HCT116 (cell line): ENCODE data around the gene CACNB2. TPM values are rescaled to one million over a fixed set of nuclear protein-coding genes. Genes with fewer than 3 reads are reported as not detected.

Experiments used
- ATAC-seq: fragments of 200-7000 bp; cut with Tn5 transposase; 2 replicates; pipeline ENCODE4 v1.9.1; 2020; ENCODE audit warnings: mild to moderate bottlenecking, moderate library complexity
- BruUV-seq: library from RNA; stranded (reverse); fragments of 400-500 nt; replicated peaks from 2 replicates; lab custom pipeline; 2021; lab: Mats Ljungman, UMichigan
- CTCF ChIA-PET: fragments of 300-600 bp; sonication (Branson Sonifier 250); formaldehyde crosslinking; loops from one replicate; lab custom pipeline; 2021; ENCODE audit warnings: antibody characterized with exemption; lab: Charles Lee
- POLR2A ChIA-PET: fragments of 300-600, 350-600 bp; sonication (Branson Sonifier 250); formaldehyde crosslinking; loops from one replicate; lab custom pipeline; 2021; ENCODE audit warnings: antibody characterized with exemption; lab: Charles Lee
- RAD21 ChIA-PET, 2 experiments: fragments of 300-600 bp; sonication (Branson Sonifier 250); formaldehyde crosslinking; loops; one replicate each; lab custom pipeline; 2023; ENCODE audit warnings: low total read pairs in 2 of 2; ENCODE audit not compliant: uncharacterized antibody in 2 of 2, unreplicated experiment in 2 of 2, low non-redundant PET in 1 of 2; lab: Charles Lee
- DNase-seq: peaks from one replicate; pipeline ENCODE4 v3.0.0-alpha.2; 2010; ENCODE audit warnings: low read depth, low spot score
- H2AFZ ChIP-seq: fragments of 200-600 bp; shearing (Covaris generic), sonication (generic); 2 replicates; pipeline ENCODE4 v1.6.1; 2017; ENCODE audit warnings: low read depth, mixed run types, mixed read lengths, antibody characterized with exemption, low read length; ENCODE audit not compliant: poor library complexity, severe bottlenecking
- H3K27ac ChIP-seq: 2 replicates; pipeline ENCODE4 v1.5.1; 2012; ENCODE audit warnings: low read depth, low read length
- H3K27me3 ChIP-seq: fragments of 200-600 bp; sonication (generic); 2 replicates; pipeline ENCODE4 v1.6.1; 2016; ENCODE audit warnings: mixed run types, low read length, mixed read lengths; ENCODE audit not compliant: insufficient read depth
- H3K36me3 ChIP-seq, 2 experiments: fragments of 200-500 bp in 1 of 2; fragments of 200-600 bp in 1 of 2; sonication (Bioruptor generic) in 1 of 2; sonication (generic) in 1 of 2; 2 replicates each; pipeline versions ENCODE4 v1.5.1 to v1.6.1; 2014 to 2016; ENCODE audit warnings: low read length in 2 of 2, inconsistent platforms in 1 of 2, mixed read lengths in 1 of 2, mixed run types in 1 of 2; ENCODE audit not compliant: insufficient read depth in 2 of 2, control insufficient read depth in 1 of 2
- H3K4me1 ChIP-seq, 2 experiments: fragments of 200-600 bp in 1 of 2; sonication (generic) in 1 of 2; 2 replicates each; pipeline versions ENCODE4 v1.5.1 to v1.6.1; 2012 to 2017; ENCODE audit warnings: low read length in 2 of 2, inconsistent platforms in 1 of 2, mild to moderate bottlenecking in 1 of 2, mixed read lengths in 1 of 2, mixed run types in 1 of 2, moderate library complexity in 1 of 2; ENCODE audit not compliant: insufficient read depth in 2 of 2, control insufficient read depth in 1 of 2
- H3K4me2 ChIP-seq: fragments of 200-600 bp; sonication (generic); 2 replicates; pipeline ENCODE4 v1.6.1; 2017; ENCODE audit warnings: mixed run types, low read length, mixed read lengths
- H3K4me3 ChIP-seq, 2 experiments: fragments of 200-600 bp in 1 of 2; sonication (generic) in 1 of 2; replicated peaks in 1 of 2; 2 replicates each; pipeline ENCODE4 v1.5.1; 2011 to 2016; ENCODE audit warnings: low read length in 2 of 2, control low read depth in 1 of 2, low read depth in 1 of 2, mild to moderate bottlenecking in 1 of 2, mixed read lengths in 1 of 2, mixed run types in 1 of 2
- H3K79me2 ChIP-seq: fragments of 200-600 bp; sonication (generic); 2 replicates; pipeline ENCODE4 v1.6.1; 2017; ENCODE audit warnings: mild to moderate bottlenecking, mixed run types, low read length, moderate library complexity, mixed read lengths; ENCODE audit not compliant: insufficient read depth
- H3K9ac ChIP-seq: fragments of 200-600 bp; sonication (generic); 2 replicates; pipeline ENCODE4 v1.6.1; 2016; ENCODE audit warnings: low read length, mixed read lengths
- H3K9me2 ChIP-seq: fragments of 200-600 bp; sonication (generic), shearing (Covaris generic); 2 replicates; pipeline ENCODE4 v1.6.1; 2017; ENCODE audit warnings: mixed run types, mild to moderate bottlenecking, moderate library complexity; ENCODE audit not compliant: insufficient read depth
- H3K9me3 ChIP-seq, 2 experiments: fragments of 200-500 bp in 1 of 2; fragments of 200-600 bp in 1 of 2; sonication (Bioruptor generic) in 1 of 2; sonication (generic) in 1 of 2; 2 replicates each; pipeline ENCODE4 v1.6.1; 2014 to 2017; ENCODE audit warnings: low read length in 2 of 2, mixed read lengths in 2 of 2, inconsistent platforms in 1 of 2, low read depth in 1 of 2, mild to moderate bottlenecking in 1 of 2, mixed run types in 1 of 2, moderate library complexity in 1 of 2; ENCODE audit not compliant: control insufficient read depth in 1 of 2, insufficient read depth in 1 of 2
- H4K20me1 ChIP-seq: fragments of 200-600 bp; sonication (generic), shearing (Covaris generic); 2 replicates; pipeline ENCODE4 v1.6.1; 2017; ENCODE audit warnings: mixed run types, mild to moderate bottlenecking, moderate library complexity; ENCODE audit not compliant: insufficient read depth
- ATF3 ChIP-seq: IDR thresholded peaks from 2 replicates; pipeline ENCODE4 v1.6.1; 2012
- CBX3 ChIP-seq: IDR thresholded peaks from 2 replicates; pipeline ENCODE4 v1.6.1; 2012; ENCODE audit warnings: low read depth
- CEBPB ChIP-seq: IDR thresholded peaks from 2 replicates; pipeline ENCODE4 v1.6.1; 2012; ENCODE audit warnings: low read depth
- EGR1 ChIP-seq: IDR thresholded peaks from 2 replicates; pipeline ENCODE4 v1.6.1; 2012; ENCODE audit warnings: low read depth
- ELF1 ChIP-seq: IDR thresholded peaks from 2 replicates; pipeline ENCODE4 v1.6.1; 2012; ENCODE audit warnings: low read depth, borderline replicate concordance
- EZH2 ChIP-seq: fragments of 200-600 bp; sonication (generic); IDR thresholded peaks from 2 replicates; pipeline ENCODE4 v1.6.1; 2017; ENCODE audit warnings: antibody characterized with exemption, mixed run types
- FOSL1 ChIP-seq: IDR thresholded peaks from 2 replicates; pipeline ENCODE4 v1.6.1; 2012; ENCODE audit warnings: low read depth
- POLR2A ChIP-seq: IDR thresholded peaks from 2 replicates; pipeline ENCODE4 v1.7.0; 2011; ENCODE audit warnings: borderline replicate concordance; ENCODE audit not compliant: insufficient read depth, insufficient read length; ENCODE audit errors: extremely low read depth
- POLR2AphosphoS5 ChIP-seq: IDR thresholded peaks from 2 replicates; pipeline ENCODE4 v1.6.1; 2011; ENCODE audit warnings: mild to moderate bottlenecking, low read depth, low read length, moderate library complexity
- RAD21 ChIP-seq: IDR thresholded peaks from 2 replicates; pipeline ENCODE4 v1.6.1; 2012; ENCODE audit warnings: low read depth, mild to moderate bottlenecking
- REST ChIP-seq: IDR thresholded peaks from 2 replicates; pipeline ENCODE4 v1.6.1; 2012; ENCODE audit warnings: low read depth
- SP1 ChIP-seq: IDR thresholded peaks from 2 replicates; pipeline ENCODE4 v1.6.1; 2012; ENCODE audit warnings: low read depth
- SRF ChIP-seq: IDR thresholded peaks from 2 replicates; pipeline ENCODE4 v1.6.1; 2012; ENCODE audit warnings: low read depth
- TCF7L2 ChIP-seq: IDR thresholded peaks from 2 replicates; pipeline ENCODE4 v1.7.0; 2011; ENCODE audit warnings: borderline replicate concordance, inconsistent platforms; ENCODE audit not compliant: insufficient read depth, insufficient read length; ENCODE audit errors: extremely low read depth
- YY1 ChIP-seq: IDR thresholded peaks from 2 replicates; pipeline ENCODE4 v1.6.1; 2011; ENCODE audit warnings: low read length, low read depth, moderate library complexity, mild to moderate bottlenecking; ENCODE audit not compliant: insufficient replicate concordance; ENCODE audit errors: extremely low read depth
- ZBTB33 ChIP-seq: IDR thresholded peaks from 2 replicates; pipeline ENCODE4 v1.6.1; 2011; ENCODE audit warnings: mild to moderate bottlenecking, low read length, moderate library complexity; ENCODE audit not compliant: insufficient replicate concordance; ENCODE audit errors: extremely low read depth
- ZFX ChIP-seq: fragments of 450-650 bp; IDR thresholded peaks from 2 replicates; pipeline ENCODE4 v1.6.1; 2017
- intact Hi-C: fragments of 100-400 bp; cut with micrococcal nuclease; formaldehyde crosslinking; loops from 2 replicates; pipeline ENCODE4 v1.10.0; 2022
- total RNA-seq: library from RNA; stranded (reverse); gene quantifications from one replicate; pipeline ENCODE4 v1.2.1, GENCODE V29; 2021; ENCODE audit not compliant: unreplicated experiment
- TF ChIP-seq, protein P1 (sequence below): IDR thresholded peaks from 2 replicates; pipeline ENCODE4 v1.6.1; 2012
- TF ChIP-seq, protein P2 (sequence below), 3 experiments: fragments of 200-600 bp in 1 of 3; sonication (generic) in 1 of 3; IDR thresholded peaks in 2 of 3; conservative IDR thresholded peaks in 1 of 3; 2 replicates each; pipeline ENCODE4 v1.5.1; 2012 to 2017; ENCODE audit warnings: low read depth in 2 of 3, low read length in 2 of 3, antibody characterized with exemption in 1 of 3, borderline replicate concordance in 1 of 3, control low read depth in 1 of 3, mild to moderate bottlenecking in 1 of 3, mixed read lengths in 1 of 3, mixed run types in 1 of 3, moderate library complexity in 1 of 3; ENCODE audit not compliant: insufficient read depth in 1 of 3

The CACNB2 gene
- total RNA-seq, 1 experiment from 2014 or later: 0.71 TPM

DNA sequence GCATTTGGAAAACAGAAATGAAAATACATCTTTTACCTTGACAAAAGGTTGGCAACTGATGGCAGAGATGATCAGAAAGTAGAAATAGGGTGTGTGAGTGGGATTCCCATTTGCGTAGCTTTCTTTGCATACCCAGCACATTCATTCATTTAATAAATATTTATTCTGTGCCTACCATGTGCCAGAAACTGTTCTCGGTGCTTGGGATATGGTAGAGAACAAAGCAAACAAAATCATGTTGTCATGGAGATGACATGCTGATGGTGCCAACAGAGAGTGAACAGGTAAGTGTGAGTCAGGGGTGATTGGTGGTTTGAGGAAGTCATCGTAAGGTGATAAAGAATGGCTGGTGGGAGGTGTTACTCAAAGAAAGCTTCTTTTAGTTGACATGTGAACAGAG is 45.4 kb downstream of the CACNB2 start:
- ATAC-seq: no peak
- H3K4me3 ChIP-seq: no peak overlapping the region
- no TSS peak for BruUV-seq
- ChIA-PET POLR2A (no interaction called here), CTCF (no interaction called here), RAD21 (no interaction called here)
- no peaks in the 10 kb centered on the region for H3K4me1 ChIP-seq
- peaks cover 1% of the 10 kb centered on the region; the same call in 1 of the 2 replicates for H3K27me3 ChIP-seq
- TF ChIP-seq RAD21: no peak
- TF ChIP-seq ZBTB33: no peak
- TF ChIP-seq EGR1: no peak
- no peak for TF ChIP-seq FOSL1
- TF ChIP-seq, protein P1, sequence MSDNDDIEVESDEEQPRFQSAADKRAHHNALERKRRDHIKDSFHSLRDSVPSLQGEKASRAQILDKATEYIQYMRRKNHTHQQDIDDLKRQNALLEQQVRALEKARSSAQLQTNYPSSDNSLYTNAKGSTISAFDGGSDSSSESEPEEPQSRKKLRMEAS: no peak
- no peak for TF ChIP-seq POLR2A
- TF ChIP-seq CEBPB: no peak
- no peak for TF ChIP-seq REST
- no peak for TF ChIP-seq POLR2AphosphoS5
- TF ChIP-seq CBX3: no peak
- no peak for TF ChIP-seq ZFX
- TF ChIP-seq SP1: no peak
- TF ChIP-seq ATF3: no peak
- TF ChIP-seq YY1: no peak
- TF ChIP-seq SRF: no peak
- TF ChIP-seq ELF1: no peak
- TF ChIP-seq, protein P2, sequence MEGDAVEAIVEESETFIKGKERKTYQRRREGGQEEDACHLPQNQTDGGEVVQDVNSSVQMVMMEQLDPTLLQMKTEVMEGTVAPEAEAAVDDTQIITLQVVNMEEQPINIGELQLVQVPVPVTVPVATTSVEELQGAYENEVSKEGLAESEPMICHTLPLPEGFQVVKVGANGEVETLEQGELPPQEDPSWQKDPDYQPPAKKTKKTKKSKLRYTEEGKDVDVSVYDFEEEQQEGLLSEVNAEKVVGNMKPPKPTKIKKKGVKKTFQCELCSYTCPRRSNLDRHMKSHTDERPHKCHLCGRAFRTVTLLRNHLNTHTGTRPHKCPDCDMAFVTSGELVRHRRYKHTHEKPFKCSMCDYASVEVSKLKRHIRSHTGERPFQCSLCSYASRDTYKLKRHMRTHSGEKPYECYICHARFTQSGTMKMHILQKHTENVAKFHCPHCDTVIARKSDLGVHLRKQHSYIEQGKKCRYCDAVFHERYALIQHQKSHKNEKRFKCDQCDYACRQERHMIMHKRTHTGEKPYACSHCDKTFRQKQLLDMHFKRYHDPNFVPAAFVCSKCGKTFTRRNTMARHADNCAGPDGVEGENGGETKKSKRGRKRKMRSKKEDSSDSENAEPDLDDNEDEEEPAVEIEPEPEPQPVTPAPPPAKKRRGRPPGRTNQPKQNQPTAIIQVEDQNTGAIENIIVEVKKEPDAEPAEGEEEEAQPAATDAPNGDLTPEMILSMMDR (IDR thresholded peaks at IDR 0.05 in 2 of 3, conservative IDR thresholded peaks at IDR 0.05 in 1 of 3; ENCODE audit: borderline replicate concordance in 1 of 3, insufficient read depth in 1 of 3, low read depth in 2 of 3, low read length in 2 of 3): no peak
- TF ChIP-seq EZH2: no peak
- no peak for TF ChIP-seq TCF7L2
- no peaks in the 10 kb centered on the region for H4K20me1 ChIP-seq
- no peaks in the 10 kb centered on the region for H3K9me2 ChIP-seq
- H3K36me3 ChIP-seq: no peaks in the 10 kb centered on the region
- H3K79me2 ChIP-seq: no peaks in the 10 kb centered on the region
- H3K4me2 ChIP-seq: no peak overlapping the region
- no peak for DNase-seq
- no peak overlapping the region for H2AFZ ChIP-seq
- no peak overlapping the region for H3K27ac ChIP-seq
- intact Hi-C loops: no loop called here
- no peaks in the 10 kb centered on the region for H3K9me3 ChIP-seq
- H3K9ac ChIP-seq: no peak overlapping the region
